ENCODE results near the gene FES.

DNA sequence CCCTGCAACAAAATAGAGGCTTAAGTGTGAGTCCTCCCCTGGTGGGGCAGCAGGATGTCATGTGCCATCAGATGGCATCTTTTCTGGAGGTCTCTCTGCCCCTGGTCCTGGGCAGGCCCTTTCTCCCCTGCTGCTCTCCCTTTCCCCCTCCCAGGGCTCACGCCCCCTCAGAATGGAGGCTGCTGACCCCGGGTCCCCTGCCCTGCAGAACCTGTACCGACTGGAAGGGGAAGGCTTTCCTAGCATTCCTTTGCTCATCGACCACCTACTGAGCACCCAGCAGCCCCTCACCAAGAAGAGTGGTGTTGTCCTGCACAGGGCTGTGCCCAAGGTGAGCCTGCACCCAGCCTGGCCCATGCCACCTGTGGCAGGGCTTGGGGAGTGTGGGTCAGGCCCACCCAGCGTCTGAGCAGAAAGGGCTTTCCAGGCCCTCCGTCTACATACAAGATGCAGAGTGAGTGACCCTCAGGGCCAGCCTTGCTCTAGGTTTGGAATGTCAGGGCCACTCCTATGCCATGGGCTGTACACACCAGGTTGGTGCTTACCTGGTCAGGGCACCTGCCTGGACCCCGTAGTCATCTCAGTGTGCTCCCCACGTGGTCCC lies 7.1 kb downstream of the FES start:
- TF ChIP-seq POLR2AphosphoS5 (IDR thresholded peaks at IDR 0.05; ENCODE audit: low read depth, low read length) (no peak), TAF1 (IDR thresholded peaks at IDR 0.05; ENCODE audit: borderline replicate concordance, insufficient read depth, low read length) (no peak), SIN3A (IDR thresholded peaks at IDR 0.05; ENCODE audit: borderline replicate concordance, insufficient read depth, low read length) (no peak)
- TF ChIP-seq, protein P1, sequence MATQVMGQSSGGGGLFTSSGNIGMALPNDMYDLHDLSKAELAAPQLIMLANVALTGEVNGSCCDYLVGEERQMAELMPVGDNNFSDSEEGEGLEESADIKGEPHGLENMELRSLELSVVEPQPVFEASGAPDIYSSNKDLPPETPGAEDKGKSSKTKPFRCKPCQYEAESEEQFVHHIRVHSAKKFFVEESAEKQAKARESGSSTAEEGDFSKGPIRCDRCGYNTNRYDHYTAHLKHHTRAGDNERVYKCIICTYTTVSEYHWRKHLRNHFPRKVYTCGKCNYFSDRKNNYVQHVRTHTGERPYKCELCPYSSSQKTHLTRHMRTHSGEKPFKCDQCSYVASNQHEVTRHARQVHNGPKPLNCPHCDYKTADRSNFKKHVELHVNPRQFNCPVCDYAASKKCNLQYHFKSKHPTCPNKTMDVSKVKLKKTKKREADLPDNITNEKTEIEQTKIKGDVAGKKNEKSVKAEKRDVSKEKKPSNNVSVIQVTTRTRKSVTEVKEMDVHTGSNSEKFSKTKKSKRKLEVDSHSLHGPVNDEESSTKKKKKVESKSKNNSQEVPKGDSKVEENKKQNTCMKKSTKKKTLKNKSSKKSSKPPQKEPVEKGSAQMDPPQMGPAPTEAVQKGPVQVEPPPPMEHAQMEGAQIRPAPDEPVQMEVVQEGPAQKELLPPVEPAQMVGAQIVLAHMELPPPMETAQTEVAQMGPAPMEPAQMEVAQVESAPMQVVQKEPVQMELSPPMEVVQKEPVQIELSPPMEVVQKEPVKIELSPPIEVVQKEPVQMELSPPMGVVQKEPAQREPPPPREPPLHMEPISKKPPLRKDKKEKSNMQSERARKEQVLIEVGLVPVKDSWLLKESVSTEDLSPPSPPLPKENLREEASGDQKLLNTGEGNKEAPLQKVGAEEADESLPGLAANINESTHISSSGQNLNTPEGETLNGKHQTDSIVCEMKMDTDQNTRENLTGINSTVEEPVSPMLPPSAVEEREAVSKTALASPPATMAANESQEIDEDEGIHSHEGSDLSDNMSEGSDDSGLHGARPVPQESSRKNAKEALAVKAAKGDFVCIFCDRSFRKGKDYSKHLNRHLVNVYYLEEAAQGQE (IDR thresholded peaks at IDR 0.05; ENCODE audit: insufficient read depth in 1 of 2, low read depth in 2 of 2, low read length in 2 of 2) = no peak
